K562 (cell line): ENCODE measurements around the gene GLIS1. TPM values are rescaled to one million over a fixed set of nuclear protein-coding genes. Genes with fewer than 3 reads are reported as not detected.

Experiments
- ATAC-seq: fragments of 200-7000 bp; cut with Tn5 transposase; 3 replicates; pipeline ENCODE4 v1.9.1; 2020; ENCODE audit warnings: moderate library complexity
- BruUV-seq: library from RNA; stranded (reverse); fragments of 400-500 nt; replicated peaks from 2 replicates; lab custom pipeline; 2021; lab: Mats Ljungman, UMichigan
- CTCF ChIA-PET: fragments of 300-600 bp; formaldehyde crosslinking; extraction: SDS; loops from one replicate; lab custom pipeline; 2021; ENCODE audit warnings: low intra/inter-chr PET ratio; lab: Yijun Ruan, JAX
- POLR2A ChIA-PET: fragments of 300-600, 350-650 bp; sonication (Branson Sonifier 250); formaldehyde crosslinking; extraction: SDS; loops from one replicate; lab custom pipeline; 2021; ENCODE audit warnings: antibody characterized with exemption, inconsistent platforms; lab: Yijun Ruan, JAX
- DNase-seq, 4 experiments: peaks; one replicate each; pipeline versions ENCODE4 v3.0.0 to v3.0.0-alpha.2; 2011 to 2018; ENCODE audit warnings: low spot score in 3 of 4, mixed read lengths in 3 of 4; ENCODE audit errors: extremely low read depth in 1 of 4
- FAIRE-seq: peaks from 2 replicates; lab custom pipeline; 2011; peaks lifted over from hg19 to GRCh38; lab: Jason Lieb, UNC
- H2AFZ ChIP-seq: 2 replicates; pipeline ENCODE4 v1.6.0; 2011; ENCODE audit warnings: low read depth, low read length, control low read depth, inconsistent platforms
- H3K27ac ChIP-seq: fragments of 200-600 bp; 3 replicates; pipeline ENCODE4 v1.8.0; 2011; ENCODE audit warnings: low read depth, mild to moderate bottlenecking, control low read depth, inconsistent platforms, low read length, moderate library complexity, mixed read lengths; ENCODE audit errors: extremely low read depth
- H3K27me3 ChIP-seq, 2 experiments: fragments of 300-600 bp in 1 of 2; 2 replicates in 1 of 2; 3 replicates in 1 of 2; pipeline versions ENCODE4 v1.6.0 to v1.8.0; 2011; ENCODE audit warnings: inconsistent platforms in 2 of 2, low read length in 2 of 2, mild to moderate bottlenecking in 1 of 2, mixed read lengths in 1 of 2, moderate library complexity in 1 of 2; ENCODE audit not compliant: control insufficient read depth in 2 of 2, insufficient read depth in 2 of 2
- H3K36me3 ChIP-seq: fragments of 300-600 bp; 3 replicates; pipeline ENCODE4 v1.8.0; 2011; ENCODE audit warnings: mild to moderate bottlenecking, low read length, inconsistent platforms; ENCODE audit not compliant: control insufficient read depth, insufficient read depth
- H3K4me1 ChIP-seq, 2 experiments: fragments of 200-600 bp in 1 of 2; replicated peaks in 1 of 2; 2 replicates in 1 of 2; 3 replicates in 1 of 2; pipeline versions ENCODE4 v1.5.1 to v1.8.0; 2011; ENCODE audit warnings: inconsistent platforms in 2 of 2, low read length in 2 of 2, mild to moderate bottlenecking in 1 of 2, mixed read lengths in 1 of 2, moderate library complexity in 1 of 2; ENCODE audit not compliant: control insufficient read depth in 2 of 2, insufficient read depth in 2 of 2
- H3K4me2 ChIP-seq: 2 replicates; pipeline ENCODE4 v1.6.1; 2011; ENCODE audit warnings: low read length, control low read depth, inconsistent platforms, mixed read lengths; ENCODE audit not compliant: insufficient read depth
- H3K4me3 ChIP-seq: fragments of 200-600 bp; sonication (generic), shearing (Covaris generic); 2 replicates; pipeline ENCODE4 v1.5.1; 2016; ENCODE audit warnings: control low read depth, inconsistent platforms
- H3K79me2 ChIP-seq: fragments of 200-600 bp; 3 replicates; pipeline ENCODE4 v1.8.0; 2011; ENCODE audit warnings: low read length, inconsistent platforms; ENCODE audit not compliant: control insufficient read depth, insufficient read depth
- H3K9ac ChIP-seq, 2 experiments: 2 replicates each; pipeline versions ENCODE4 v1.6.0 to v1.6.1; 2011; ENCODE audit warnings: low read depth in 2 of 2, low read length in 2 of 2, control low read depth in 1 of 2, inconsistent platforms in 1 of 2, mild to moderate bottlenecking in 1 of 2, mixed read lengths in 1 of 2; ENCODE audit not compliant: insufficient read depth in 1 of 2
- H3K9me1 ChIP-seq: one replicate; pipeline ENCODE4 v1.6.0; 2011; ENCODE audit warnings: inconsistent platforms, mild to moderate bottlenecking, low read length, moderate library complexity; ENCODE audit not compliant: control insufficient read depth, insufficient read depth
- H3K9me3 ChIP-seq: replicated peaks from 2 replicates; pipeline ENCODE4 v1.5.1; 2011; ENCODE audit warnings: low read depth, low read length, inconsistent platforms; ENCODE audit not compliant: control insufficient read depth, insufficient read depth
- H4K20me1 ChIP-seq: replicated peaks from 2 replicates; pipeline ENCODE4 v1.6.1; 2011; ENCODE audit warnings: low read length, inconsistent platforms, mixed read lengths; ENCODE audit not compliant: control insufficient read depth, insufficient read depth
- NFIC ChIP-seq: fragments of 450-650 bp; IDR thresholded peaks from 2 replicates; pipeline ENCODE4 v1.6.1; 2017; ENCODE audit warnings: mild to moderate bottlenecking, inconsistent platforms
- RNF2 ChIP-seq: sonication (generic); IDR thresholded peaks from 2 replicates; pipeline ENCODE4 v1.6.1; 2016
- WGBS: fragments of 100-300 bp; shearing (Covaris generic); methylation state at CpG from one replicate; pipeline ENCODE4 v1.1.6; 2016; ENCODE audit warnings: low coverage, mixed read lengths; ENCODE audit not compliant: insufficient coverage; ENCODE audit errors: missing lambda C conversion rate; 5-methylcytosine and 5-hydroxymethylcytosine counted together
- in situ Hi-C: fragments of 300-500 bp; cut with MboI; formaldehyde crosslinking; loops from 4 replicates; pipeline ENCODE4 v1.15.0; 2018; ENCODE audit warnings: inconsistent platforms, mixed read lengths
- intact Hi-C: fragments of 100-400 bp; cut with micrococcal nuclease; formaldehyde crosslinking; loops from 2 replicates; pipeline ENCODE4 v1.14.2; 2022
- polyA plus RNA-seq, 8 experiments: library from polyadenylated mRNA; depleted of rRNA in 4 of 8; stranded (reverse) in 5 of 8; unstranded in 3 of 8; fragments of >200 nt; fragmentation: Nextera tagmentation in 2 of 8; fragmentation: Illumina TruSeq in 1 of 8; extraction: Ambion mirVana in 2 of 8; extraction: Trizol in 1 of 8; gene quantifications; 2 replicates each; pipeline versions ENCODE4 v1.2.1 to v1.2.3, GENCODE V29; 2011 to 2014; ENCODE audit warnings: inconsistent platforms in 1 of 8, missing spikeins in 1 of 8
- total RNA-seq, 7 experiments: library from RNA; depleted of rRNA in 6 of 7; stranded (reverse); fragments of >200 nt in 6 of 7; fragmentation: Illumina TruSeq in 2 of 7; extraction: Trizol in 2 of 7; gene quantifications; 2 replicates each; pipeline versions ENCODE4 v1.2.1 to v1.2.3, GENCODE V29; 2011 to 2021; ENCODE audit warnings: low replicate concordance in 1 of 7
- TF ChIP-seq, protein P1 (sequence below): fragments of 250-450 bp; sonication (Bioruptor Pico); IDR thresholded peaks from 2 replicates; pipeline ENCODE4 v1.9.0; 2021; ENCODE audit warnings: mild to moderate bottlenecking, inconsistent platforms
- TF ChIP-seq, protein P2 (sequence below): fragments of 450-650 bp; IDR thresholded peaks from 2 replicates; pipeline ENCODE4 v1.6.1; 2016; ENCODE audit warnings: antibody characterized with exemption

GLIS1 gene
- total and polyA plus RNA-seq, 9 of the 15 experiments (the other 6 are each of a cell fraction or from before 2014, with no cell fraction given): not detected

GRCh38 chr1:53513846-53514245 is 225.1 kb downstream of the GLIS1 start:
- no peaks in the 10 kb centered on the region for H3K36me3 ChIP-seq
- no peak for ATAC-seq
- CTCF ChIA-PET: no interaction called here
- H3K4me3 ChIP-seq: no peak overlapping the region
- no peak overlapping the region for H2AFZ ChIP-seq
- no peak overlapping the region for H3K27ac ChIP-seq
- no peak overlapping the region for H3K9ac ChIP-seq
- TF ChIP-seq NFIC: no peak
- TF ChIP-seq, protein P1, sequence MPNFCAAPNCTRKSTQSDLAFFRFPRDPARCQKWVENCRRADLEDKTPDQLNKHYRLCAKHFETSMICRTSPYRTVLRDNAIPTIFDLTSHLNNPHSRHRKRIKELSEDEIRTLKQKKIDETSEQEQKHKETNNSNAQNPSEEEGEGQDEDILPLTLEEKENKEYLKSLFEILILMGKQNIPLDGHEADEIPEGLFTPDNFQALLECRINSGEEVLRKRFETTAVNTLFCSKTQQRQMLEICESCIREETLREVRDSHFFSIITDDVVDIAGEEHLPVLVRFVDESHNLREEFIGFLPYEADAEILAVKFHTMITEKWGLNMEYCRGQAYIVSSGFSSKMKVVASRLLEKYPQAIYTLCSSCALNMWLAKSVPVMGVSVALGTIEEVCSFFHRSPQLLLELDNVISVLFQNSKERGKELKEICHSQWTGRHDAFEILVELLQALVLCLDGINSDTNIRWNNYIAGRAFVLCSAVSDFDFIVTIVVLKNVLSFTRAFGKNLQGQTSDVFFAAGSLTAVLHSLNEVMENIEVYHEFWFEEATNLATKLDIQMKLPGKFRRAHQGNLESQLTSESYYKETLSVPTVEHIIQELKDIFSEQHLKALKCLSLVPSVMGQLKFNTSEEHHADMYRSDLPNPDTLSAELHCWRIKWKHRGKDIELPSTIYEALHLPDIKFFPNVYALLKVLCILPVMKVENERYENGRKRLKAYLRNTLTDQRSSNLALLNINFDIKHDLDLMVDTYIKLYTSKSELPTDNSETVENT (CRISPR knock-in tag): no peak
- no peak for TF ChIP-seq RNF2
- TF ChIP-seq, protein P2, sequence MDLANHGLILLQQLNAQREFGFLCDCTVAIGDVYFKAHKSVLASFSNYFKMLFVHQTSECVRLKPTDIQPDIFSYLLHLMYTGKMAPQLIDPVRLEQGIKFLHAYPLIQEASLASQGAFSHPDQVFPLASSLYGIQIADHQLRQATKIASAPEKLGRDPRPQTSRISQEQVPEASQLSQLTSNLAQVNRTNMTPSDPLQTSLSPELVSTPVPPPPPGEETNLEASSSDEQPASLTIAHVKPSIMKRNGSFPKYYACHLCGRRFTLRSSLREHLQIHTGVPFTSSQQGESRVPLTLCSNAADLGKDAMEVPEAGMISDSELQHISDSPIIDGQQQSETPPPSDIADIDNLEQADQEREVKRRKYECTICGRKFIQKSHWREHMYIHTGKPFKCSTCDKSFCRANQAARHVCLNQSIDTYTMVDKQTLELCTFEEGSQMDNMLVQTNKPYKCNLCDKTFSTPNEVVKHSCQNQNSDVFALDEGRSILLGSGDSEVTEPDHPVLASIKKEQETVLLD: no peak
- H3K9me3 ChIP-seq: no peaks in the 10 kb centered on the region
- WGBS: 25% methylated on average over 7 of the region's 7 CpGs
- BruUV-seq: no TSS peak
- H4K20me1 ChIP-seq: peaks cover 13% of the 10 kb centered on the region
- H3K9me1 ChIP-seq: no peaks in the 10 kb centered on the region
- no peaks in the 10 kb centered on the region for H3K79me2 ChIP-seq
- H3K27me3 ChIP-seq: peaks cover 38 to 91% of the 10 kb centered on the region in 2 experiments; a peak in 4 of 5 replicates
- DNase-seq: no peak
- FAIRE-seq: no peak
- intact Hi-C loops: no loop called here
- in situ Hi-C loops: no loop called here
- H3K4me2 ChIP-seq: no peak overlapping the region
- H3K4me1 ChIP-seq: peaks cover 0 to 14% of the 10 kb centered on the region in 2 experiments; a peak in 1 of 5 replicates
- POLR2A ChIA-PET: interaction anchor here (1.2 kb wide), 1 partner anchor 11 kb away, joined by 3 read pairs; no protein-coding TSS in a partner anchor
